ENCODE results near the gene MRPS33.
"Not testable (repeated sequence)": the region's sequence is repeated elsewhere in the genome, so short reads cannot be mapped to it uniquely, and the experiment has no call there.

The MRPS33 gene

GRCh38 chr7:141012044-141012685, 2.6 kb downstream of the MRPS33 start:
- DNase-seq: no peak

GRCh38 chr7:141011443-141011842, 3.3 kb downstream of the MRPS33 start:
- no peak for DNase-seq

- DNase-seq: no peak
Measured at GRCh38 chr7:141003172-141004065, 11.3 kb downstream of the MRPS33 start.

- DNase-seq: no peak
Measured at GRCh38 chr7:141001546-141001945, 13.2 kb downstream of the MRPS33 start.

- no peak for DNase-seq
Measured at GRCh38 chr7:141001122-141001521, 13.6 kb downstream of the MRPS33 start.

GRCh38 chr7:140998715-140999114, 16.0 kb downstream of the MRPS33 start:
- no peak for DNase-seq

- DNase-seq: no peak
Measured at GRCh38 chr7:140992422-140992821, 22.3 kb downstream of the MRPS33 start.

- DNase-seq: no peak
Measured at GRCh38 chr7:140990193-140990962, 24.4 kb downstream of the MRPS33 start.

- no peak for DNase-seq
Measured at GRCh38 chr7:140989068-140989467, 25.7 kb downstream of the MRPS33 start.

GRCh38 chr7:140983802-140984201, 30.9 kb downstream of the MRPS33 start:
- no peak for DNase-seq

- DNase-seq: no peak
Measured at GRCh38 chr7:140982508-140982907, 32.2 kb downstream of the MRPS33 start.

GRCh38 chr7:140981951-140982350, 32.8 kb downstream of the MRPS33 start:
- no peak for DNase-seq

GRCh38 chr7:140977741-140978140, 37.0 kb downstream of the MRPS33 start:
- no peak for DNase-seq

GRCh38 chr7:140972876-140973829, 41.6 kb downstream of the MRPS33 start:
- no peak for DNase-seq

- DNase-seq: no peak
Measured at GRCh38 chr7:140972344-140972743, 42.4 kb downstream of the MRPS33 start.

- DNase-seq: no peak
Measured at GRCh38 chr7:140967438-140967837, 47.3 kb downstream of the MRPS33 start.

GRCh38 chr7:140966561-140967233, 48.1 kb downstream of the MRPS33 start:
- no peak for DNase-seq

GRCh38 chr7:140961117-140961516, 53.6 kb downstream of the MRPS33 start:
- no peak for DNase-seq

- DNase-seq: not testable (repeated sequence)
Measured at GRCh38 chr7:140956997-140957396, 57.8 kb downstream of the MRPS33 start.

Data from T1000 (cell line).